ENCODE results near the gene YPEL5.
A peak's percentile ranks its signal among the peaks of the same experiment; 100 is the strongest.

The YPEL5 gene

GRCh38 chr2:30147715-30148610 lies 1.2 kb downstream of the YPEL5 start:
- peak; percentile 68 for DNase-seq (ENCODE audit: low read depth)
- TF ChIP-seq, protein P1, sequence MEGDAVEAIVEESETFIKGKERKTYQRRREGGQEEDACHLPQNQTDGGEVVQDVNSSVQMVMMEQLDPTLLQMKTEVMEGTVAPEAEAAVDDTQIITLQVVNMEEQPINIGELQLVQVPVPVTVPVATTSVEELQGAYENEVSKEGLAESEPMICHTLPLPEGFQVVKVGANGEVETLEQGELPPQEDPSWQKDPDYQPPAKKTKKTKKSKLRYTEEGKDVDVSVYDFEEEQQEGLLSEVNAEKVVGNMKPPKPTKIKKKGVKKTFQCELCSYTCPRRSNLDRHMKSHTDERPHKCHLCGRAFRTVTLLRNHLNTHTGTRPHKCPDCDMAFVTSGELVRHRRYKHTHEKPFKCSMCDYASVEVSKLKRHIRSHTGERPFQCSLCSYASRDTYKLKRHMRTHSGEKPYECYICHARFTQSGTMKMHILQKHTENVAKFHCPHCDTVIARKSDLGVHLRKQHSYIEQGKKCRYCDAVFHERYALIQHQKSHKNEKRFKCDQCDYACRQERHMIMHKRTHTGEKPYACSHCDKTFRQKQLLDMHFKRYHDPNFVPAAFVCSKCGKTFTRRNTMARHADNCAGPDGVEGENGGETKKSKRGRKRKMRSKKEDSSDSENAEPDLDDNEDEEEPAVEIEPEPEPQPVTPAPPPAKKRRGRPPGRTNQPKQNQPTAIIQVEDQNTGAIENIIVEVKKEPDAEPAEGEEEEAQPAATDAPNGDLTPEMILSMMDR (IDR thresholded peaks at IDR 0.05; ENCODE audit: insufficient read depth, low read depth, low read length, missing control alignments), result no peak
- H3K4me3 ChIP-seq (ENCODE audit: low read length), result peak overlapping the region; percentile 75

DNA sequence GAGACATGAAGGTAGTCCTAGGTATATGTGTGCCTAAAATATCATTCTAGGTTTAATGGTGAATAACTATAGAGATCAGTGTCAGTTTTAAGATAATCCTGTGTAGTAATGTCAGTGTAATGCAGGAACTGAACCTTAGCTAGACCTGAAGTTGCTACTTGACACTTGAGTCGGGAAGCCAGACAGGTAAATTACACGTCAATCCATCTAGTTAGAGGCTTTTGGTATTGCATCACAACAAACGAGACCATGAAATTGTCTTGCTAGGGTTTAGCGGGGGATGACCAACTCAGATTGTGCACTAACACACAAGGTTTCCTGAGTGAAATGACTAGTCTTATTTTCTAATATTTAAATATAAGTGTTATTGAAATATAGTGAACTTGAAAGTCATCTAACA lies 2.0 kb downstream of the YPEL5 start:
- DNase-seq (ENCODE audit: low read depth), result no peak
- H3K4me3 ChIP-seq (ENCODE audit: low read length), result no peak overlapping the region
- TF ChIP-seq, protein P1 (IDR thresholded peaks at IDR 0.05; ENCODE audit: insufficient read depth, low read depth, low read length, missing control alignments), result no peak

DNA sequence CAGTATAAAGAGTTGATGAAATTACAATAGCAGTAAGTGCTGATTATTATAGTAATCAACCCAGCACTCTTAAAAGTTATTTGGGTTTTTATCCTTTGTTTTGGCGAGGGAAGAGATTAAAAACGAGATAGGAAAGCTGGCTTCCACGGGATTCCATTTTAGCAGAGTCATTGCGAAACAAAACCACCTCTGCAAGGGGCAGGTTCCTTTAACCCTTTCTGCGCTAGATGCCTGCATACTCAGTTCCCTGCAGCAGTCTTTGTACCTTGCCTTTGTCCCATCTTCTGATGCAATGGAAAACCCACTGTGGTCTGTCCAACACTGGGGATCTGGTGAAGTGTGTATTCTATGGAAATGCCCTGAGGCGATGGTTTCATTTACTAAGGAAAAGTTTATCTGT lies 2.7 kb downstream of the YPEL5 start:
- no peak for DNase-seq (ENCODE audit: low read depth)
- TF ChIP-seq, protein P1 (IDR thresholded peaks at IDR 0.05; ENCODE audit: insufficient read depth, low read depth, low read length, missing control alignments), result no peak
- no peak overlapping the region for H3K4me3 ChIP-seq (ENCODE audit: low read length)

DNA sequence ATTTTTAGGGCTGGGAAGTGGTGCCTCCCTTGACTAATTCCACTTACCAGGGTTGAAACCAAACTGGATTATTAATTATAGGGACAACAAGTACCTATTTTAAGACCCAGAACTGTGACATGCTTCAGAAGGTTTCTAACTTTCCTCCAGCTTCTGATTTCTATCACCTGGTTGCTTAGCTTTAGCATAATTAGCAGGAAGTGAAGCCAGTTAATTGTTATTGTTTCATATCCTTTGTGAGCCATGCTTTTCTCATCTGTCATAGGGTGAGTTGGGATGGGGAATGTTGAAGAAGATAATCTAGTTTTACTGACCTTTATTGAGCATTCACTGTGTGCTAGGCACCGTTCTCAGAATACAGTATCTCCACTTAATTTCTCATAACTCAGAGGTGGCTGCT lies 3.2 kb downstream of the YPEL5 start:
- DNase-seq (ENCODE audit: low read depth), result peak; percentile 24
- no peak overlapping the region for H3K4me3 ChIP-seq (ENCODE audit: low read length)
- TF ChIP-seq, protein P1 (IDR thresholded peaks at IDR 0.05; ENCODE audit: insufficient read depth, low read depth, low read length, missing control alignments), result no peak

- no peak for DNase-seq (ENCODE audit: low read depth)
- TF ChIP-seq, protein P1 (IDR thresholded peaks at IDR 0.05; ENCODE audit: insufficient read depth, low read depth, low read length, missing control alignments), result no peak
- no peak overlapping the region for H3K4me3 ChIP-seq (ENCODE audit: low read length)
Measured at GRCh38 chr2:30150786-30151185, 4.0 kb downstream of the YPEL5 start.

GRCh38 chr2:30152385-30152784 lies 5.6 kb downstream of the YPEL5 start:
- TF ChIP-seq, protein P1 (IDR thresholded peaks at IDR 0.05; ENCODE audit: insufficient read depth, low read depth, low read length, missing control alignments), result no peak
- no peak for DNase-seq (ENCODE audit: low read depth)
- no peak overlapping the region for H3K4me3 ChIP-seq (ENCODE audit: low read length)

- TF ChIP-seq, protein P1 (IDR thresholded peaks at IDR 0.05; ENCODE audit: insufficient read depth, low read depth, low read length, missing control alignments), result no peak
- H3K4me3 ChIP-seq (ENCODE audit: low read length), result no peak overlapping the region
Measured at GRCh38 chr2:30155202-30155601, 8.4 kb downstream of the YPEL5 start.

More at GRCh38 chr2:30155202-30155601, 8.4 kb downstream of the YPEL5 start:
- DNase-seq (ENCODE audit: low read depth), result no peak
